Caki2 (cell line): ENCODE data around the gene ZBTB45. TPM values are rescaled to one million over a fixed set of nuclear protein-coding genes. Genes with fewer than 3 reads are reported as not detected.

ENCODE experiments used
- DNase-seq: peaks from one replicate; pipeline ENCODE4 v3.0.0-alpha.2; 2015; ENCODE audit warnings: low read depth
- in situ Hi-C: cut with HindIII; loops from 2 replicates; pipeline ENCODE4 v1.10.0; 2016; ENCODE audit warnings: low sequenced_read_pairs, low pct_unique_long_range_greater_than_20kb, mixed read lengths
- total RNA-seq: library from RNA; depleted of rRNA; stranded (reverse); fragments of >200 nt; shearing (Covaris generic); gene quantifications from 2 replicates; pipeline ENCODE4 v1.2.3, GENCODE V29; 2014; ENCODE audit warnings: low replicate concordance; rRNA removed

Gene ZBTB45
- total RNA-seq, 1 experiment from 2014 or later, result 8.9 TPM

DNA sequence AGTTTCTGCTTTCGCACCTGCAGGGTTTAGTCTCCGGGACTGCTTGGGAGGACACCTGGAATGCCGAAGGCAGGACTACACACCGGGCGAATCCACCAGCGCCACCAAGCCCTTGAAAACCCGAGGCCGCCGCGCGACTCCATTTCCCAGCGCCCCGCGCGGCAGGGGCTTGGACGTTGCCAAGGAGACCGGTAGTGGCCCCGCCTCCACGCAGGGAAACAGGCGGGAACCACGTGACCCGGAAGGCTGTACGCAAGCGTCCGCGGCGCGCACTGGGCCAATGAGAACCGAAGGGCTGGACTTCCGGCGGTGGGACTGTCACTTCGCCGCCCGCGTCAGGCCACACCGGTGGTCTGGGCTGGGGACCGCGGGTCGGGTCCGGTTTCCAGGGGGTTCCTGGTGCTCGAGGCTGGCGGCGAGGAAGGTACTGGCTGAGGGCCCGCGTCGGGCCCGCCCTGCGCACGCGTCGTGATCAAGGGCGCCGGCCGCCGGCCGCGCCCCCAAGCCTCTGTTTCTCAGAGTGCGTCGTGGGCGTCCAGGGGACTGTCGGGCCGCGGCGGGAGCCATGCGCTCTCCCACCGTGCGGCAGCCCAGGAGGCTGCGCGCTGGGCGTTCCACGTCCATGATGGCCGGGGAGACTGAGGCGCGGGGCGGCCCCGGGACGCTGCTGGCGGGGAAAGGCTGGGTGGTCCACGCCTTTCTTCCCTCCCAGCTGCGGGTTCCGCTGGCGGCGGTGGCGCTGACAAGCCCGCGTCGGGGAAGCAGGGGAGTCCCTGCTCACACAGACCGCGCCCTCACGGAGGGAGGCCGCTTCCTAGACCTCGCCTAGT, 52.6 kb downstream of the ZBTB45 start, which contains the start of gene ZNF324:
Gene ZNF324, plus strand, starts transcription at position 321 of the 830 bp plus-strand sequence. CDS start 2,106 bp downstream, outside the sequence.
- in situ Hi-C loops, result no loop called here
- DNase-seq, result peak; percentile 94

DNA sequence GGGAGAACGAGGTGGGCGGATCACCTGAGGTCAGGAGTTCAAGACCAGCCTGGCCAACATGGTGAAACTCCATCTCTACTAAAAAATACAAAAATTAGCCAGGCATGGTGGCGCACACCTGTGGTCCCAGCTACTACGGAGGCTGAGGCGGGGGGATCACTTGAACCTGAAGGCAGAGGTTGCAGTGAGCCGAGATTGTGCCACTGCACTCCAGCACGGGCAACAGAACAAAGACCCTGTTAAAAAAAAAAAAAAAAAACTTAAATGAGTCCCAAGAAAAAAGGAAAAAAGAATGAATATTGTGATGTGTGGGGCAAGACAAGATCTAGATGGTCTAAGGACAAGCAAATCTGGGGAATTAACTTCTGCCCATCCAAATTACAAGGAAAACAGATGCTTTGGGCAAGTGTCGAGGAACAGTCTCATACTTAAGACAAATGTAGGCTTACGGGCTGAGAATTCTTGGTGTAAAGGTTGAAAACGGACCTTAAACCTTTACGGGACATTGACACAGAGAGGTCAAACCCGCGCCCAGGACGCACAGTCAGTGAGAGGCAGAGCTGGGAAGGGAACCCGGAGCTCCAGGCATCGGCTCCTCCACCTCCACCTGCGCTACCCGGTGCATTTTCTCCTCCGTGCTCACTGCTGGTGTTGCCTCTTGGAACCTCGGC, 53.4 kb downstream of the ZBTB45 start:
- in situ Hi-C loops, result no loop called here
- no peak for DNase-seq

Other genes starting within 250 kb of the ZBTB45 start
- gene ZNF8, start 240.9 kb downstream of the ZBTB45 start, total RNA-seq, result 3.0 and 4.9 TPM in 2 replicates
- gene ERVK3-1, start 214.4 kb downstream of the ZBTB45 start, total RNA-seq, result 38.9 and 46.3 TPM in 2 replicates
- gene ZSCAN22, start 192.8 kb downstream of the ZBTB45 start, total RNA-seq, result 2.1 and 2.3 TPM in 2 replicates
- 1.1 and 1.9 TPM in 2 replicates for gene A1BG, start 166.3 kb downstream of the ZBTB45 start, total RNA-seq
- gene ZNF497, start 157.1 kb downstream of the ZBTB45 start, total RNA-seq, result 0.20 and 0.98 TPM in 2 replicates
- 3.3 and 8.2 TPM in 2 replicates for gene ZNF837, start 138.8 kb downstream of the ZBTB45 start, total RNA-seq
- gene RPS5, start 132.5 kb downstream of the ZBTB45 start, total RNA-seq, result 2,221 and 2,324 TPM in 2 replicates
- not detected in 2 replicates for gene RNF225, start 124.2 kb downstream of the ZBTB45 start, total RNA-seq
- 15.2 and 24.6 TPM in 2 replicates for gene ZNF584, start 111.2 kb downstream of the ZBTB45 start, total RNA-seq
- gene ZNF132, start 79.7 kb downstream of the ZBTB45 start, total RNA-seq, result 4.9 and 7.8 TPM in 2 replicates
- gene ZNF324B, start 68.2 kb downstream of the ZBTB45 start, total RNA-seq, result 6.2 and 8.3 TPM in 2 replicates
- gene ZNF324, start 52.7 kb downstream of the ZBTB45 start, total RNA-seq, result 7.5 and 16.3 TPM in 2 replicates
- 19.2 and 23.1 TPM in 2 replicates for gene ZNF446, start 43.5 kb downstream of the ZBTB45 start, total RNA-seq
- 4.9 and 10.8 TPM in 2 replicates for gene SLC27A5, start 7.8 kb downstream of the ZBTB45 start, total RNA-seq
- gene TRIM28, start 24.3 kb upstream of the ZBTB45 start, total RNA-seq, result 542 and 662 TPM in 2 replicates
- 268 and 313 TPM in 2 replicates for gene CHMP2A, start 35.3 kb upstream of the ZBTB45 start, total RNA-seq
- gene UBE2M, start 38.8 kb upstream of the ZBTB45 start, total RNA-seq, result 194 and 247 TPM in 2 replicates
- gene MZF1, start 53.5 kb upstream of the ZBTB45 start, total RNA-seq, result 2.7 and 8.6 TPM in 2 replicates